ENCODE results near the gene ADAM33.
A peak's percentile ranks its signal among the peaks of the same experiment; 100 is the strongest.

Gene ADAM33

DNA sequence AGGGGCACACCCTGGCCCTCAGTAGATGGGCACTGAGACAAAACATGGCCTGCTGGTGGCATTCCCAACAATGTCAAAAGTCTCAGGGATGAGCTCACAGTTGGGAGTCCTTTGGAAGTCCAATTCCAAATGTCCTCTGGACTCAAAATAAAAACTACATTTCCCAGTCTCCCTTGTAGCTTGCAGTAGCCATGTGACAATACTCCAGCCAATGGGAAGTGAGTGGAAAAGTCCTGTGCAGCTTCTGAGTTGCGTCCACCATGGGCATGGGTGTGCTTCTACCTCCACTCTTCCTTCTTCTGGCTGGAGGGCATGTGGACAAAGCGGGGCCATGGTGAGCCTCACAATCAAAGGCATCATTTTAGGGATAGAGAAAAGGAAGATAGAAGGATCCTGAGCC, 5.8 kb upstream of the ADAM33 start:
- peak in 3 of 51 donors; percentile 10 to 21 (median 12) for DNase-seq

DNA sequence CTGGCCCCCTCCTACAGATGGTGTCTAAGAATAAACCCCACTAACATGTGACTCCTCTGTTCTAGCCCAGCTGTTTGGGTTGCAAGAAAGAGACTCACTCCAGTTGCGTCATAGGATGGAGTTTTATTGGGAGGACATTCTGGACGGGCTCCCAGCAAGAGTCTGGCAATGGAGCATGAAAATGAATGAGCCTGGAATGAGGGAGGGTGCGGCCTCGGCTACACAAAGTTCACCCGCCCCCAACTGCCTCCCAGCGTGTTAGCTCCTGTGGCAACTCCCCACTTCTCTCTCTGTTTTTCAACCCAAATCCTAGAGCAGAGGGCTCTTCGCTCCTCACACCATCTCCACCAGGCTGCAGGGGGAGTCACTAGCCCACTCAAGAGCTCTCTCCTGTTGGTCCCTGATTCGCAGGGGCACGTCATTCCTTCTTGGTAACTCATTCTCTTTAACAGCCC, 5.1 kb upstream of the ADAM33 start:
- DNase-seq: peak in 34 of 51 donors; percentile 8 to 81 (median 50)

DNA sequence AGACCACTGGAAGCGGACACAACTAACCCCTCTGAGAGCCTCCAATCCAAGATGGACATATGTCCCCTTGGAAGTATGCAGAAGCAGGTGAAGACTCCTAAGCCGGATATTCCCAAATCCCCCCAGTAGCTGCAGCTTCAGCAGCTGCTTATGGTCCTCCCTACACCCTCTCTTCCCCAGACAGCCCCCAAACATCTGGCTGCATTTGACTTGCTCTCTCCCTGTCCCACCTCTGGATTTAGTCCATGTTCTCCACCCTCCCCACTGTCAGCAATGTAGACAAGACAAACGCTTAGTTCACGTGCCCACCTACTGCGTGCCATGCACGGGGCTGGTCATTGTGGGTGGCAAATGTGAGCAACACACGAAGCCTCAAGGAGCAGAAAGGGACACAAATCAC, 4.6 kb upstream of the ADAM33 start:
- no peak for DNase-seq

DNA sequence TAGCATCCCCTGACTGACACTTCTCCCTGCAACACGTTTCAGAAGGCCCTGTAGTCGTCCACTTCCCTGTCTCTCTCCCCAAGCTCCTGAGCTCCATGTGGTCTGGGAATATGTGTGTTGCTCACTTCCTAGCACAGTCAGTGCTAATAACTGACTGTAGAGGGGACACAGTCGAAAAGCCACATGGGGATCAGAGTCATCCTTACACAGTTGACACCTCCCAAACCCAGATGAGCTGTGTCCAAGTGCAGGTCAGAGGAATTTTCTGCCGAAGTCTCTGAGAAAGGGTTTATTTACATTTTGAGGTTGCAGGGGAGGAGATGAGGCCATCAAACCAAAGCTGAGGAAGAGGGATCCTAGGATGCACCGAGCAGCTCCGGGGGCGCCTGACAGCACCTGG, 3.5 kb upstream of the ADAM33 start:
- DNase-seq: no peak

DNA sequence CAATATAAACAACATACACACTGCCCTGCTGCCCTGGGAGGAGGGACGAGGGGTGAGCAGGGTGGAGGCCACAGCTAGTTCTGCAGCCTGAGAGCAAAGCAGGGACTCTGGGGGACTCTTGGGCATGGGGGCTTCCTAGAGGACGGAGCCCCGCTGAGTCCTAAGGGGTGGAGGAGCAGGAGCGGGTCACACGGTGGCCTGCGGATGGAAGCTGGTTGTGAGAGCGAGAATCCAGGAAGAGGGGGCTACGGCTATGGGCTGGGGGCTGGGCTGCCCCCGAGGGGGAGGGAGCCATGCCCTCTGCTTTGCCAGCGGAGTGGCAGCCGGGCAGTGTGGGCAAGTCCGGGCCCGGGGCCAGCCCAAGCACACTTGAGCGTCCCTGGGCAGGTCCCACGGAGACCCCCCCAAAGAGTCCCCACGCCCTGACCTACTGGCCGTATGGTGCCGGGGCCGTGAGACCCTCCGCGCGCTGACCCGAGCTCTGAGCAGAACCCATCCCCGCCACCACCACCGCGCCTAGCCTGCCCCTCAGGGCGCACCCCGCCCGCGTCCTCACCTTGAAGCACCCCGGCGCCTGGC, 369 bp downstream of the ADAM33 start:
- DNase-seq: peak in 4 of 51 donors; percentile 7 to 46 (median 28)

GRCh38 chr20:3680701-3681351, 984 bp downstream of the ADAM33 start:
- DNase-seq: no peak

- DNase-seq: peak in 4 of 51 donors; percentile 9 to 63 (median 20)
Measured at GRCh38 chr20:3679749-3680700, 1.8 kb downstream of the ADAM33 start.

- no peak for DNase-seq
Measured at GRCh38 chr20:3678856-3679720, 2.7 kb downstream of the ADAM33 start.

DNA sequence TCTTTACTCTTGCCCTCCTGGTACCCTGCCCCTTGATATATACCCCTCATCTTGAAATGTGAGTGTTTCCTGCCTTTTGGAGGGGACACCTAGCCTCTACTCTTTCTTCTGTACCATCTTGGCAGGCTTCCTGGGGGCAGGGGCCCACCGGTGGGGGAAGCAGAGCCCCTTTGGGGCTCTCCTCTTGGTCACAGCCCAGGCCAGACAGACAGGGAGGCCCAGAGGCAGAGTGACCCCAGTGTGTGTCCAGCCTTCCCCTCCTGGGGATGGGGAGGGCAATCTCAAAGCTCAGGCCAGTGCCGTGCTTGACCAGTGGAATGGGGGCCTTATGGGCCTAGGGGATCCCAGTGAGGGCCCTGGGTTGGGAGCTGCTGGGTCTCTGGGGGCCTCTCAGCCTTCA, 3.6 kb downstream of the ADAM33 start:
- DNase-seq: no peak

DNA sequence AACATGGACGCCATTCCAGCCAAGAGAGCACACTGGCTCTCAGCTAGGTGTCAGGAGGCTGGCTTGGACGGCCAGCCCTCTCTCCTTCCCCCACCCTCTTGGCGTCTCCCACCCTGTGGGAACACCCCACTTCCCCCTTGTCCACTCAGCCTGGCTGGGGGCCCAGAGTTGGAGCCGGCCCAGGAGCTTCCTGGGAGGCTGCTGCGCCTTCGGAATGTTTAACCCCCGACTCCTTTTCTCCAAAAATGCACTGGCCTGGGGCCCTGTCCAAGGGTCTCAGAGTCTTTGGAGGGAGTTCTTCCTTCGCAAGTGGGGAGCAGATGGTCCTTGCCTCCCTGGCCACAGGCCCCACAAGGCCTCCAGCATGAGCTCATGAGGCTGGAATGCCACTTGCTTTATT, 4.1 kb downstream of the ADAM33 start:
- DNase-seq: peak in 32 of 51 donors; percentile 8 to 79 (median 48)

DNA sequence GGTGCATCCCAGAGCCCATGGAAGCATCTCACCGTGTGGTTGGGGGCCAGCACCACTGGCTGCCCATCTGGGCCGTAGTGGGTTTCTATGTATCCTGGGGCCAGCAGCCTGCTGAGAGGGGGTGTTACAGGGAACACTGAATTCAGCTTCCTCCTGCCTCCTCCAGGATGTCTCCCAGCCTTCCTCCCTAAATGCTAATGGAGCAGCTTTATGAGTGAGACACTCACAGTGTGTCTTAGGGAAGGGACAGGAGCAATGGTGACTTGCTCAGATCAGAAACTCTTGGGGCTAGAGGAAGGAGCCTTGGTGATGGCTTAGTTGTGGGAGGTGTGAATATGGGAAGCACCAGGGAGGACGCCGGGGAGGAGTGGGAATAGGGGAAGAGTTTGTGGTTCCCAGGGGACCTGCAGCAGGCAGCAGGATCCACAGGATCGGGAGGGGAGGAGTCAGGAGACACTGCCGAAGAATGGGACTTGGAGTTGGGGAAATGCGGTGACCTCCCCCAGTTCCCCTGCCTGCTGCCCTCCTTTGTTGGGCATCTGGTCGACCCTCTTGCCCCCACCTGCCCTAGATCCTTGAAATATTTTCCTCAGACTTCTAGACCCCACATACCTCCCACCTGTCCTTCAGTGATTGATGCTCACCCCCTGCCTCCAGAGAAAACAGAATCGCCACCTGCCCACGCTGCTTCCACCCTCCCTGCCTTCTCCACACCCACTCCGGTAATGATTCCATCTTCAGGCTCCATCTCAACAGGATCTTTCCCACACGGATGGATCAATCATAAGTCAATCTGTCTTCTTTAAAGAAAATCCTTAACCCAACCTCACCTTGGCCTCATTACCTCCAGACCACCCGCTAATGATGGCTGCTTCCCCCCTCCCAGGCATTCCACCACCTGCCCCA, 6.6 kb downstream of the ADAM33 start:
- no peak for DNase-seq

- no peak for DNase-seq
Measured at GRCh38 chr20:3674447-3674846, 7.4 kb downstream of the ADAM33 start.

GRCh38 chr20:3673221-3674070, 8.4 kb downstream of the ADAM33 start:
- no peak for DNase-seq

DNA sequence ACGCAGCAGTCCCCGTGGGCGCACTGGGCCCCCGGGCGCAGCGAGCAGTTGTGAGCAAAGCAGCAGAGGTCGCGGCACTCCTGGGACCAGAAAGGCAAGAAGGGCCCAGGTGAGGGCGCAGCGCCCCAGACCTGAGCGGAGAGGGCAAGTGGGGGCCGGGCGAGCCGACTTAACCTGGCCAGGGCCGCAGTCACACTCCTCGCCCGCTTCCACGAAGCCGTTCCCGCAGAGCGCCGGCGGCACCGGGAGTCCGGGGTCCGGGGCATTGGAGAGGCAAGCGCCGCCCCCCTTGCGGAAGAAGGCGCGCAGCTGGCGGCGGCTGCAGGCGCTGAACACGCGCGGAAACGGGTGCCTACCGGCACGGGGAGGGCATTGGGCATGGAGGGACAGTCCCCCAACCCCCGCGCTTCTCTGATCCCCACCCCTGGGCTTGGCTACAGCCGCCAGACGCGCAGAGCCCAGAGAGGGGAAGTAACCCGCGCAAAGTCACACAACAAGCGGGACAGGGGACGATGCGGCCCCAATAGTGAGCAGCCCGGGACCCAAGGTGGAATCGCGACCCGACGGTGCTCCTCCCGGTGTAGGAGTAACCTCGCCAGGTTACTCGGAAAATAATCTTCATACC, 9.2 kb downstream of the ADAM33 start:
- DNase-seq: no peak

DNA sequence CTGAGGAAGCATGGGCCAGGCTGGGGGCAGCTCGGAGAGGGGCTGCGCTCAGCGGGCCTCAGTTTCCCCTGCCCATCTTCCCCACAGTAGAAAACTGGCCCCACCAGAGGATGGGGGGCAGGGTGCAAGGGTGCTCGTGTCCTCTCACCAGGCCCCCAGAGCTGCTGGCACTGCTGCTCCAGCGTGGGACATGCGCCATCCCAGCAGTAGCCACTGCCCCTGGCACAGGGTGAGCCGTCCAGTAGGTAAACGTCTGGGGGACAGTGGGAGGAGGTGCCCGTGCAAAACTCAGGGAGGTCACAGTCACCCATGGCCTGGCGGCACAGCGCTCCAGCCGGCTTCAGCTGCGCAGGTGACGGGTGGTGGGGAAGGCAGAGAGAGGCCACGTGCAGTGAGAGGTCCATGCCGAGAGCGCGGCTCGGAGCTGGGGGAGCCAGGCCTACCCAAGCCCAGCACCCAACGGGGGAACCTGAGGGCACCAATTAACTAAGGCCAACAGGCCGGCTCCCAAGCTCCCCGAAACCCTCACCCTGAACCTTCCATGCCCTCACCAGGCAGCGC, 9.7 kb downstream of the ADAM33 start:
- no peak for DNase-seq

GRCh38 chr20:3670945-3671344, 10.9 kb downstream of the ADAM33 start:
- DNase-seq: no peak

- no peak for DNase-seq
Measured at GRCh38 chr20:3670511-3670910, 11.3 kb downstream of the ADAM33 start.

GRCh38 chr20:3669710-3670367, 12.0 kb downstream of the ADAM33 start:
- no peak for DNase-seq
